Sciatic nerve (tissue), 2 donors: ENCODE measurements around the gene FGF11. TPM values are rescaled to one million over a fixed set of nuclear protein-coding genes. Genes with fewer than 3 reads are reported as not detected.

Experiments used
- ATAC-seq: fragments of 200-7000 bp; cut with Tn5 transposase; one replicate; pipeline ENCODE4 v1.9.1; 2020; ENCODE audit warnings: mild to moderate bottlenecking, moderate library complexity
- DNase-seq: peaks from one replicate; pipeline ENCODE4 v3.0.0-alpha.2; 2020; ENCODE audit warnings: low spot score
- intact Hi-C: fragments of 100-400 bp; cut with DNase I; formaldehyde crosslinking; loops from one replicate; pipeline ENCODE4 v1.14.2; 2022
- total RNA-seq: library from RNA; stranded (reverse); fragmentation: NEBNext Ultra II Directional; extraction: Animal tissue kit (Norgen Biotek cat#: 25700); gene quantifications from one replicate; pipeline ENCODE4 v1.2.1, GENCODE V29; 2021
- donor health status: DM: no; HTN: no; CAD: no.
- donor health status: DM: no; HTN: no; CAD: no.

The FGF11 gene
- total RNA-seq, 1 donor from 2014 or later: 3.8 TPM

GRCh38 chr17:7484919-7485377 lies 45.6 kb downstream of the FGF11 start:
- ATAC-seq: no peak
- DNase-seq: no peak
- intact Hi-C loops: no loop called here

- DNase-seq (no peak), ATAC-seq (no peak)
- intact Hi-C loops: no loop called here
These were observed 46.9 kb downstream of the FGF11 start for GRCh38 chr17:7486181-7486580.

- ATAC-seq: no peak
- DNase-seq: no peak
- intact Hi-C loops: no loop called here
These were observed 50.8 kb downstream of the FGF11 start for GRCh38 chr17:7490144-7490543.

- no peak for DNase-seq
- no peak for ATAC-seq
- intact Hi-C loops: no loop called here
These were observed 52.3 kb downstream of the FGF11 start for GRCh38 chr17:7491583-7491982.

GRCh38 chr17:7493941-7494340 lies 54.6 kb downstream of the FGF11 start:
- DNase-seq (no peak), ATAC-seq (no peak)
- intact Hi-C loops: no loop called here

Other genes with a start within 250 kb of the FGF11 start
- gene DLG4, start 219.7 kb upstream of the FGF11 start, total RNA-seq: 32.2 TPM
- 321 TPM for gene ACADVL, start 219.6 kb upstream of the FGF11 start, total RNA-seq
- 49.1 TPM for gene DVL2, start 205.0 kb upstream of the FGF11 start, total RNA-seq
- 23.8 TPM for gene PHF23, start 200.1 kb upstream of the FGF11 start, total RNA-seq
- 397 TPM for gene GABARAP, start 197.1 kb upstream of the FGF11 start, total RNA-seq
- 82.0 TPM for gene CTDNEP1, start 187.8 kb upstream of the FGF11 start, total RNA-seq
- gene ELP5, start 187.3 kb upstream of the FGF11 start, total RNA-seq: 26.7 TPM
- gene CLDN7, start 177.0 kb upstream of the FGF11 start, total RNA-seq: 4.1 TPM
- gene SLC2A4, start 157.8 kb upstream of the FGF11 start, total RNA-seq: 6.1 TPM
- gene YBX2, start 144.9 kb upstream of the FGF11 start, total RNA-seq: 2.1 TPM
- gene EIF5A, start 131.9 kb upstream of the FGF11 start, total RNA-seq: 168 TPM
- 53.8 TPM for gene GPS2, start 124.2 kb upstream of the FGF11 start, total RNA-seq
- gene NEURL4, start 110.2 kb upstream of the FGF11 start, total RNA-seq: 37.0 TPM
- 38.3 TPM for gene ACAP1, start 103.0 kb upstream of the FGF11 start, total RNA-seq
- gene KCTD11, start 87.3 kb upstream of the FGF11 start, total RNA-seq: 64.6 TPM
- not detected for gene TMEM95, start 84.4 kb upstream of the FGF11 start, total RNA-seq
- 6.1 TPM for gene TNK1, start 58.4 kb upstream of the FGF11 start, total RNA-seq
- 37.1 TPM for gene PLSCR3, start 45.0 kb upstream of the FGF11 start, total RNA-seq
- gene TMEM256, start 35.4 kb upstream of the FGF11 start, total RNA-seq: 75.0 TPM
- 44.8 TPM for gene NLGN2, start 31.7 kb upstream of the FGF11 start, total RNA-seq
- gene SPEM1, start 19.2 kb upstream of the FGF11 start, total RNA-seq: not detected
- not detected for gene SPEM2, start 13.9 kb upstream of the FGF11 start, total RNA-seq
- gene SPEM3, start 10.7 kb upstream of the FGF11 start, total RNA-seq: not detected
- 3.0 TPM for gene TMEM102, start 4.1 kb upstream of the FGF11 start, total RNA-seq
- 6.3 TPM for gene CHRNB1, start 5.5 kb downstream of the FGF11 start, total RNA-seq
- 84.2 TPM for gene ZBTB4, start 40.1 kb downstream of the FGF11 start, total RNA-seq
- gene SLC35G6, start 41.9 kb downstream of the FGF11 start, total RNA-seq: not detected
- gene POLR2A, start 44.9 kb downstream of the FGF11 start, total RNA-seq: 126 TPM
- gene TNFSF12, start 109.5 kb downstream of the FGF11 start, total RNA-seq: 63.9 TPM
- gene TNFSF13, start 119.2 kb downstream of the FGF11 start, total RNA-seq: 32.7 TPM
- 39.8 TPM for gene SENP3, start 122.4 kb downstream of the FGF11 start, total RNA-seq
- 83.0 TPM for gene CD68, start 140.1 kb downstream of the FGF11 start, total RNA-seq
- gene MPDU1, start 144.3 kb downstream of the FGF11 start, total RNA-seq: 21.4 TPM
- gene SOX15, start 150.6 kb downstream of the FGF11 start, total RNA-seq: 5.1 TPM
- 46.5 TPM for gene FXR2, start 175.4 kb downstream of the FGF11 start, total RNA-seq
- gene SAT2, start 188.3 kb downstream of the FGF11 start, total RNA-seq: 68.7 TPM
- 0.53 TPM for gene SHBG, start 190.6 kb downstream of the FGF11 start, total RNA-seq
- 14.3 TPM for gene ATP1B2, start 211.4 kb downstream of the FGF11 start, total RNA-seq
- 41.5 TPM for gene TP53, start 248.0 kb downstream of the FGF11 start, total RNA-seq
- 5.7 TPM for gene WRAP53, start 249.0 kb downstream of the FGF11 start, total RNA-seq